Pulmonary artery endothelial cell (primary cell): ENCODE measurements around the gene PRODH2. TPM values are rescaled to one million over a fixed set of nuclear protein-coding genes. Genes with fewer than 3 reads are reported as not detected.

Experiments used
- DNase-seq: peaks from one replicate; pipeline ENCODE4 v3.0.0-alpha.2; 2011; ENCODE audit warnings: low read depth, low spot score
- total RNA-seq: library from RNA; depleted of rRNA; stranded (reverse); fragments of >200 nt; gene quantifications from 2 replicates; pipeline ENCODE4 v1.2.3, GENCODE V29; 2014

Gene PRODH2, protein sequence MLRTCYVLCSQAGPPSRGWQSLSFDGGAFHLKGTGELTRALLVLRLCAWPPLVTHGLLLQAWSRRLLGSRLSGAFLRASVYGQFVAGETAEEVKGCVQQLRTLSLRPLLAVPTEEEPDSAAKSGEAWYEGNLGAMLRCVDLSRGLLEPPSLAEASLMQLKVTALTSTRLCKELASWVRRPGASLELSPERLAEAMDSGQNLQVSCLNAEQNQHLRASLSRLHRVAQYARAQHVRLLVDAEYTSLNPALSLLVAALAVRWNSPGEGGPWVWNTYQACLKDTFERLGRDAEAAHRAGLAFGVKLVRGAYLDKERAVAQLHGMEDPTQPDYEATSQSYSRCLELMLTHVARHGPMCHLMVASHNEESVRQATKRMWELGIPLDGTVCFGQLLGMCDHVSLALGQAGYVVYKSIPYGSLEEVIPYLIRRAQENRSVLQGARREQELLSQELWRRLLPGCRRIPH
- not detected in 2 replicates for total RNA-seq

DNA sequence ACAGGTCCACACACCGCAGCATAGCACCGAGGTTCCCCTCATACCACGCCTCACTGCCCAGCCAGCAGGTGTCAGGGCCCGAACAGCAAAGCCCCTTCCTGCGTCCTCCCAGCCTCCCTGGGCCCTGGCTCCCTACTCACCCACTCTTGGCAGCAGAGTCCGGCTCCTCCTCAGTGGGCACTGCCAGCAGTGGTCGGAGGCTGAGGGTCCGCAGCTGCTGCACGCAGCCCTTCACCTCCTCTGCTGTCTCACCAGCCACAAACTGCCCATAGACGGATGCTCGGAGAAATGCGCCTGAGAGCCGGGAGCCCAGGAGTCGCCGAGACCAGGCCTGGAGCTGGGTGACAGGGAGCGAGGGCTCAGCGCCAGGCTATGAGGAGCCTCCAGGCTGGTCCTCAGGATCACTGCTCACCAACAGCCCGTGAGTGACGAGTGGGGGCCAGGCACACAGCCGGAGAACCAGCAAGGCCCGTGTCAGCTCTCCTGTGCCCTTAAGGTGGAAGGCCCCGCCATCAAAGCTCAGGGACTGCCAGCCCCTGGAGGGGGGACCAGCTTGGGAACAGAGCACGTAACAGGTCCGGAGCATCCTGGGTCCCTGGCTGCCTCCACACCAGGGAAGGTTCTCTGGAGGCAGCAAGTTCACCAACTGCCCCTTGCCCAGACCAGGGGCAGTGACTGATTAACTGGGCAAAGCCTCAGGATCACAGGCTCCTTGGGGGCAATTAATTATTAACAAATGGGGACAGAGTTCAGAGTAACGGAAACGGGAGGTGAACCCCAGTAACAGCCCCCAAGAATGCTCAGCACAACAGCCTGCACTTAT lies at the start of gene PRODH2:
PRODH2 (minus strand) TSS at position 626 of the 823 bp plus-strand sequence; CDS start at position 586, 40 bp downstream.
- DNase-seq = no peak

DNA sequence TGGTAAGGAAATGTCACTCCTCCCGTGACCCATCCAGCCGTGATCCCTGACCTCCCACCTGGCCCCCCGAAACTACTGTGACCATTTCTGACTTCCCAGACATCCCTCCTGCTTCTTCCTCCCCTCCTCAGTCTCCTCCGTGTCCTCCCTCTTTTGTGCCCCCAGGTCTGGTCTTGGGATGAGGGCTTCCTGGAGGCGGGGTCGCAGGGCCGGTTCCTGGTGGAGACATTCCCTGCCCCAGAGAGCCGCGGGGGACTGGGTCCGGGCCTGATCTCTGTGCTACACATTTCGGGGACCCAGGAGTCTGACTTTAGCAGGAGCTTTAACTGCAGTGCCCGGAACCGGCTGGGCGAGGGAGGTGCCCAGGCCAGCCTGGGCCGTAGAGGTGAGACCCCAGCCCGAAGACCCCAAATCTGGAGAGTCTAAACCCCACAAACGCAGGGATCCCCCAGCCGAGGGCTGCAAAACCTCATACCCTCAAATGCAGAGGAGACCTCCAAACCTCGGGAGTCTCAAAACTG lies 49.1 kb upstream of the PRODH2 start:
- no peak for DNase-seq

DNA sequence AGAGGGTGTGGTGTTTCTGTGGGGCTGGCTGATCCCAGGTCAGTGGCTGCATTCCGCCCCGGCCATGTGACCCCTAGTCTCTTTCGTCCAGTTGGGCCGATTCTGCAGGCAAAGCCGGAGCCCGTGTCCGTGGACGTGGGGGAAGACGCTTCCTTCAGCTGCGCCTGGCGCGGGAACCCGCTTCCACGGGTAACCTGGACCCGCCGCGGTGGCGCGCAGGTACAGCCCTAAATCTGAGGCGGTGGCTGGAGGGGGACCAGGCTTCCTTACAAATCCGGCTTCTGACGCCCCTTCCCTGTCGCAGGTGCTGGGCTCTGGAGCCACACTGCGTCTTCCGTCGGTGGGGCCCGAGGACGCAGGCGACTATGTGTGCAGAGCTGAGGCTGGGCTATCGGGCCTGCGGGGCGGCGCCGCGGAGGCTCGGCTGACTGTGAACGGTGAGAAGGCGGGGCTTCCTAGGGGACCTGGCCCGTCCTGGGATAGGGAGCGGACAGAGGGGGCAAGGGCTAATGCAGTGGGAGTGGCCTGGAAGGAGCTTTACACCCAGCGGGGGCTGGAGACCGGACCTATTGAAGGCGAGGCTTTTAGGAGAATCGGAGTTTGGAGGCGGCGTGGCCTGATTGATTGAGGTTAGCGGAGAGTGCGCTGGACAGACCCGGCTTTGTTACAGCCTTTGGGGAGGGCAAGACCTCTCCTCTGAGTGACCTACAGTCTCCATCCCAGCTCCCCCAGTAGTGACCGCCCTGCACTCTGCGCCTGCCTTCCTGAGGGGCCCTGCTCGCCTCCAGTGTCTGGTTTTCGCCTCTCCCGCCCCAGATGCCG lies 48.4 kb upstream of the PRODH2 start:
- no peak for DNase-seq

DNA sequence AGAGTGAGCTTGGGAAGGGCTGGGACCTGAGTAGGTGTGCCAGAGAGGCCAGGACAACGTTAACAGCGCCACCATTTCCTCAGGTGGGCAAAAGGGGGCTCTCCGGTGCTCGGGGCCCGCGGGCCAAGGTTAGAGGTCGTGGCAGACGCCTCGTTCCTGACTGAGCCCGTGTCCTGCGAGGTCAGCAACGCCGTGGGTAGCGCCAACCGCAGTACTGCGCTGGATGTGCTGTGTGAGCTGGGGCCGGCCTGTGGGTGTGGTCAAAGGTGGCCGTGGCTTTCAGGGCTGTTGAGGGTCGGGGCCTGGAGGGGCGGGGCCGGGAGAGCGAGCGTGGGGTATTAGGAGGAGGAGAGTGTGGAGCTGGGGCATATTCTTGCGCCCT lies 47.8 kb upstream of the PRODH2 start:
- DNase-seq = no peak

DNA sequence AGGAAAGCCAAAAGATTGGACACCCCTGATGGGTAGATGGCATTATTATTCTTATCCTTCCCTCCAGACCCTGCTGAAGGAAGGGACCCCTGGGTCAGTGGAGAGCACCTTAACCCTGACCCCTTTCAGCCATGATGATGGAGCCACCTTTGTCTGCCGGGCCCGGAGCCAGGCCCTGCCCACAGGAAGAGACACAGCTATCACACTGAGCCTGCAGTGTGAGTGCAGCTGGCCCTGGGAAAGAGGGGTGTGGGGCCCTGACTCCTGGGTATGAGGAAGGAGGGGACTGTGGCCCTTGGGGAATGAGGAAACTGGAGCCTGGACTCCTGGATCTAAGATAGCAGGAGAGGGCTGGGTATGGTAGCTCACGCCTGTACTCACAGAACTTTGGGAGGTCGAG lies 46.8 kb upstream of the PRODH2 start:
- no peak for DNase-seq

DNA sequence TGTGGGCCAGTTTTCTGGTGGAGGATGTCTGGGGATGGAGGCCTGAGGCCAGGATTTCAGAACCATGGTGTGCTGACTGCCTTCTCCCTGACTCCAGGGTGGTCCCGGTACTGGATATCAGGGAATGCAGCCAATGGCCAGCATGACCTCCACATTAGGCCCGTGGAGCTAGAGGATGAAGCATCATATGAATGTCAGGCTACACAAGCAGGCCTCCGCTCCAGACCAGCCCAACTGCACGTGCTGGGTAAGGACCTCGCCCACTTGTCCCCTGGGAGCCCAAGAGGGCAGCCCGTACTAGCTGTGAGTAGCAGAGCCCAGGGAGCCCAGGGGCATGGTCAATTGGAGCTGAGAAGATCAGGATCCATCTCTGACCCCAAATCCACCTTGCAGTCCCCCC lies 45.7 kb upstream of the PRODH2 start:
- DNase-seq = no peak

DNA sequence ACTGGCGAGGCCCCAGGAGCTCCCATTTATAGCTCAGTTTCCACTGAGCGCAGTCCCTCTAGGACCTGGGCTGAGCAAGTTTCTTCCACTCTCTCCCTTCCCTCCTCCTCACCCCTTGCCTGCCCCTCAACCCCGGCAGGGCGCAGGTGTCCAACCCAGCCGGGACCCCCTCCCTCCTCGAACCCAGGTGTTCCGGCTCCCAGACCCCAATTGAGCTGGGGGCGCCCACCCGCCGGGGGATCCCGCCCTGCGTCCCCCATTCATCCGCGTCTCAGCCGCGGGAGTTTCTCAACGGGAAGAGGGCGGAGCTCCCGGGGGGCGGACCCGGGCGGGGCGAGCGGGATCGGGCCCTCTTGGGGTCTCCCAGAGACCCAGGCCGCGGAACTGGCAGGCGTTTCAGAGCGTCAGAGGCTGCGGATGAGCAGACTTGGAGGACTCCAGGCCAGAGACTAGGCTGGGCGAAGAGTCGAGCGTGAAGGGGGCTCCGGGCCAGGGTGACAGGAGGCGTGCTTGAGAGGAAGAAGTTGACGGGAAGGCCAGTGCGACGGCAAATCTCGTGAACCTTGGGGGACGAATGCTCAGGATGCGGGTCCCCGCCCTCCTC lies 44.0 kb upstream of the PRODH2 start, which contains the start of gene KIRREL2:
KIRREL2 (plus strand) TSS at position 366 of the 604 bp plus-strand sequence; CDS start at position 575, 209 bp downstream.
- no peak for DNase-seq

DNA sequence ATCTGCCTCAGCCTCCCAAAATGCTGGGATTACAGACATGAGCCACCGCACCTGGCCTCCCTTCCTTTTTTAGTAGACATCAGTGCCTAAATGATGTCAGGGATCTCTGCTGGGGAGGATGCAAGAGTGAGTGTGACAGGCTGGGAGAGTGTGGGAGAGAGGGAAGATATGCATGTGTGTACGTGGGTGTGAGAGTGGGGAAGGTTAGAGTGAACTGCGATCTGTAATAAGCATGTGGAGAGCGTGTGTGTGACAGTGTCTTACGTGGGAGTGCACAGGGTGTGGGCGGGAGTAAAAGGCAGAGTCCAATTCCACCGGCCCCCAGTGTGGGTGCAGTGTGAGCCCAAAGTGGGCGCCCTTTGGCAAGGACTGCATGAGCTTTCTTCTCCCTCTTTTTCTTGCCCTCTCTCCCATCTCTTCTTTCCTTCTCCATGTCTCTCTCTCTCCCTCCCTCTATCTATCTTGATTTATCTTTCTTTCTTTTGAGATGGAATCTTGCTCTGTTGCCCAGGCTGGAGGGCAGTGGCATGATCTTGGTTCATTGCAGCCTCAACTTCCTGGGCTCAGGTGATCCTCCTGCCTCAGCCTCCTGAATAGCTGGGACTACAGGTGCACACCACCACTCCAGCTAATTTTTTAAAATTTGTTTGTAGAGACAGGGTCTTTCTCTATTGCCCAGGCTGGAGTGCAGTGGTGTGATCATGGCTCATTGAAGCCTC lies 40.6 kb upstream of the PRODH2 start:
- DNase-seq = no peak

DNA sequence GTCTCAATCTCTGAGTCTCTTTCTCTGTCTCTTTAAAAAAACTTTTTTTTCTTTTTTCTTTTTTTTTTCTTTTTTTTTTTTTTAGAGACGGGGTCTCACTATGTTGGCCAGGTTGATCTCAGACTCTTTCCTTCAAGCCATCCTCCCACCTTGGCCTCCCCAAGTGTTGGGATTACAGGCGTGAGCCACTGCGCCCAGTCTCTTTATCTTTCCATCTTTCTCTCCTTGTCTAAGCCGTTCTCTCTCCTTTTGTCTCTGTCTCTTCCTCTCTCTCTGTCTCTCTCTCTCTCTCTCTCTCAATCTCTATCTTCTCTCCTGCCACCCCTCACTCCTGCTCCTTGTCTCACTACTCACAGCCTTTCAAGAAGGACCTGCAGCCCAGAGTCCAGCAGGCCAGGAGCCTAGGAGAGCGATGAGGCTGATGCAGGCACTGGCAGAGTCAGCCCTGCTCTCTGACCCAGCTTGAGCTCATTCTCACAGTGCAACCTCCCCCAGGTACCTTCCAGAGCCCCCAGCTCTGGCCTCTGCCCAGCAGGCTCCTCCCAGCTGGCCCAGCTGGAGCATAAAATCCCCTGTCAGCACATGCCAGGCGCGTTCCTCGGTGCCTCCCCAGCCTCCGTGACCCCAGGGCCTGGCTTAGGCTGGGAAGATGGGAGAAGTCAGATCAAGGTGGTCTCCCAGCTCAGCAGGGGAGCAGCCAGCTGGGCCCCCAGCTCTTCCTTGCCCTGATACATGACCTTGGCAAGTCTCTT lies 39.6 kb upstream of the PRODH2 start, which contains the start of gene NPHS1:
NPHS1 (minus strand) TSS at position 476 of the 752 bp plus-strand sequence. CDS start 667 bp downstream, outside the sequence.
- no peak for DNase-seq

DNA sequence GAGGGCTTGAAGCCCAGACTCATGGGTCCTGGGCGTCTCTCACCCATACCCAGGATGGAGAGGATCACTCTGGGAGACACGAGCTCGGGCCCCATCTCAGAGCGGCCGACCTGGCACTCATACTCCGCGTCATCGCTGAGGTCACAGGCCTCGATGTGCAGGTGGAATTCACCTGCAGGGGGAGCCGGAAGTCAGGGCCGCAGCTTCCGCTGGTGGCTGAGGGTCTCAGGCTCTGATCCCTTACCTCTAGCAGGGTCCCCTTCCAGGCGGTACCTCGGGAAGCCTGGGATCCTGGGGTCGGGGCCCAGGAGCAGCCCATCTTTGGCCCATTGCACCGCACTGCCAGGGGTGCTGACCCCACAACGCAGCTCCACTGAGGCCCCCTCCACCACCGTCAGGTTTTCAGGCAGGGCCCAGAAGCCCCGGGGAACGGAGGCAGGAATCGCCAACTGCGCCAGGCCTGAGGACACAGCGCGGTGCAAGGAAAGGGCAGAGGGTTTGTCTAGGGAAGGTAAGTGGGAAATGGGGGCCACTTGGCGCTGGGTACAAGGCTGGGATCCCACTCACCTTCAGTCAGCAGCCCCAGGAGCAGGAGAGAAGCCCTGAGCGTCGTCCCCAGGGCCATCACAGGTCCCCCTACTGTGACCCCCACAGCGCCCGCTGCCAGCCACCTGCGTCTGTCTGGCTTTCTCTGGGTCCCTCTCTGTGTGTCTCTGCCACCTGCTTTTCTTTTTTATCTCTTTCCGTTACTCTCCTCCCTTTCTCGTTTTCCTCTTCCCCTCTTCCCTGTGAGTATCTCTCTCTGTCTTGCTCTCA lies 38.8 kb upstream of the PRODH2 start:
- DNase-seq = no peak

DNA sequence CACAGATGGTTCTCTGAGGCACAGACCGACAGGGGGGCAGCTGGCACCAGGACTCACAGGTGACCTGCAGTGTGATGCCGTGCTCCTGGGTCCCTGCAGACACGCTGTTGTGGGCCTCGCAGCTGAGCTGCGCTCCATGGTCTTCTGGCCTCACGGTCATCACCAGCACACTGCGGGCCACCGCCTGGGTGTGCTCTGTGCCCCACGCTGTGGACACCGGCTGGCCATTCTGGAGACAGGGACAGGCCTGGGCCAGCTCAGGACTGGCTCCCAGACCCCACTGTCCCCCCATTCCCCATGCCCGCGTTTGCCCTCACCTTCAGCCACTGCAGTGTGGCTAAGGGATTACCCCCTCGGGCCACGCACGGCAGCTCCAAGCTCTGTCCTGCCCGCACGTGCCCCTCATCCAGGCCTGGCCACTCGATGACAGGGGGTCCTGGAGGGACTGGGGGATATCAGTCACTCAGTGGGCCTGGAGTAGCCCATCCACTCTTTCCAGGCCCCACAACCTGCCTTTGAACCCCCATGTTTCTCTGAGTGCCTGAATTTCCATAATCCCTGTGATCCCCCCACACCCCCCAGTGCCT lies 36.4 kb upstream of the PRODH2 start:
- DNase-seq = no peak

DNA sequence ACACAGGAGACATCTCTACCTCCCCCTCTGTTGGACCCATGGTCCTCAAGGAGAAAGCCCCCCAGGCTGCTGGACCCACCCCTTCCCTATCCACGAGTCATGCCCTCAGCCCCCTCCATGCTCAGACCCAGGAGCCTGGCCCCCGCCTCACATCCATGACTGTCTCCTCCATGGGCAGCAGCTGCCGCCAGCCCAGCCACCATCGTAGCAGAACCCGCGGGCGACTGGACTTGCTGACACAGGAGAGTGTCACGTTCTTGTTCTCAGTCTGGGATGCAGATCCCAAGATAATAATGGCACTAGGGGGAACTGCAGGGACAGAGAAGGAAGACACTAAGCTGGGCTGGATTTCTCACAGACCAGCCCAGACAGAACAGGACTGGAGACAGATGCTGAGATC lies 35.8 kb upstream of the PRODH2 start:
- DNase-seq = no peak

DNA sequence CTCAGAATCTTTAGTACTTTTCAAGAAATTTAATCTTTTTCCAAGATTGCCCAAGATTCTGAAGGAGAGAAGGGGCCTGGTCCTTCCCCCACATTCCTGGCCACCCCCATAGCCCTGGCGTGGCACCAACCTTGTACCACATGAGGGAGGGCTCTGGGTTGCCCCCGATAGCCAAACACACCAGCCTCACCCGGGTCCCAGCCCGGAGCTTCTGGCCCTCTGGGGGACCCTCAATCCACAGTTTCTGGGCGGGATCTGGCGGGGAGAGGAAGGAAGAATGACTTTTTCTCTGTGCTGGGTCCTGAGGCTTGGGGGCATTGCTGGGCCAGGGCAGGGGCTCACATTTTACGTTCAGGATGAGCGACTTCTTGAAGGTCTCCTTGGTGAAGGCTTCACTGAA lies 35.3 kb upstream of the PRODH2 start:
- no peak for DNase-seq

DNA sequence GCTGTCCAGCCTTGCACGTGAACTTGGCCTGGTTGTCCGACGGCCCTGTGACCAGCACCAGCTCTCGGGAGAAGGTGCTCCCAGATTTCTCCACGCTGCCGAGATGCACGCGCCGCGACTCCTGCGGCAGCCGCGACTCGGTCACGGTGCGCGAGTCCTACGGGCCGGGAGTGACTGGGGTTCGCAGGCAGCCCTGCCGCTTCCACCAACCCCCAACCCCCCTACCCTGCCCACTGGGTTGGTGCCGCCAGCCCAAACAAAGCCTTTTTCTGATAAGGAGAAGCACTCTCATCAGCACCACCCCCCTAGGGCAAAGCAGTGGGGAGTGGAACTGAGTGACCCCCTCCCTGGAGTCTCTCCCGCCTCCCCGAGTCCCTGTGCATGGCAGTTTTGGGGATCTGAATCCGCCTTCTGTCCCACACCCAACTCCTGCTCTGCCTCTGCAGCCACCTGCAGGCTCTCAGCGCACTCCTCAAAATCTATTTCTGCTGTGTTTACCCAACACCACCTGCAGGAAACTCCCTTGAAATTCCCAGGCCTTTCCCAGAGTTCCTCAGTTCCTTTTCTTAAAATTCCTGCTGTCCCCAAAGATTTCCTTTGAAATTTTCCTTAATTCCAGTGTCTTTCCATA lies 33.5 kb upstream of the PRODH2 start:
- DNase-seq = no peak

DNA sequence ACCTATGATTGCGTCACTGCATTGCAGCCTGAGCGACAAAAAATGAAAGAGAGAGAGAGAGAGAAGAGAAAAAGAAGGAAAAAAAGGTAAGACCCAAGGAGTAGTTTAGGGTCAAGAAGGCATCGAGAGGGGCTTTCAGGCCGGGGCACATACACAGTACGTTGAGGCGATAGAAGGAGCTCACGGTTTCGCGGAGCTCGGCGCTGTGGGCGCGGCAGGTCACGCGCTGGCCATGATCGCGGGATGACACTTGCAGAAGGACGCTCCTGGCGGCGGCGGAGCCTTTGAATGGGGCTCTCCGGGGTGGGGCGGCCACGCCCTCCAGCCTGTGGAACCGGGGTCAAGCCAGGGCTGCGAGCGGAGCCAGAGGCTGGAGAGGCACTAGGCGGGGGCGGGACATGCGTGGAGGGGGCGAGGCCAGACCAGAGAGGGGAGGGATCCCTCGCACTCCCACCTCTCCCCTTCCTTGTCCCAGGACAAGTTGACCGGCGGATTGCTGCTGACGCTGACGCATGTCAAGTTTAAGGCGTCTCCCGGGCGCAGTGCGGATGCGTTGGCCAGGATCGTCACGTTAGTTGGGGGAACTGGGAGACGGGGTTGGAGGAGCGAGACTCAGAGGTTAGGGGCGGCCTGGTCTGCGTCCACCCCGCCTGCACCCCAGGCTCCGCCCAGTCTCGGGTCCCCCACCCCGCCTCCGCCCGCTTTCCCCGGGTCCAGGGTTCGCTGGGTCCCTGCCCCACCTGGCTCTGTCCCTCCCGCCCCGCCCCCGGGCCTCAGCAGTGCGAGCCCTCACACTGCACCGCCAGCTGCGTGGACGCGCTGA lies 32.8 kb upstream of the PRODH2 start:
- DNase-seq = no peak

DNA sequence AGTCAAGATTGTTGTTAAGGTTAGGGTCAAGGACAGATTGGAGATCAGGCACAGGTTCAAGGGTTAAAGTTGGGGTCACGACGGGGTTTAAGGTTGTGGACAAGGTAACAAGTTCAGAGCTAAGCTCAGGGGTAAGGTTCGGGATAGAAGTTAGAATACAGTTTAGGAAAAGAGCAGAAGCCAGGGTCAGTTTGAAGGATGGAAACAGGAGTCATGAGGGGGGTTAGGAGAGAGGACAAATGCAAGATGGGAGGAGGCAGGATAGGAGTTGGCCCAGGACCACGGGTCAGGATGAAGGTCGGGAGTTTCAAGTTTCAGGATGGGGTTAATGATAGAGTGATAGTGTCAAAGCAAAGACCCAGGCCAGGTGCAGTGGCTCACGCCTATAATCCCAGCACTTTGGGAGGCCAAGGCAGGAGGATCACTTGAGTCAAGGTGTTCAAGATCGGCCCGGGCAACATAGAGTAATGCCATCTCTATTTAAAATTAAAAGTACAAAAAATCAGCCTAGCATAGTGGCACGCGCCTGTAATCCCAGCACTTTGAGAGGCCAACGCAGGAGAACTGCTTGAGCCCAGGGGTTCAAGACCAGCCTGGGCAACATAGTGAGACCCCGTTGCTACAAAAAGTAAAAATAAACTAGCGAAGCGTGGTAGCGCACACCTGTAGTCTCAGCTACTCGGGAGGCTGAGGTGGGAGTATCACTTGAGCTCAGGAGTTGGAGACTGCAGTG lies 32.0 kb upstream of the PRODH2 start:
- no peak for DNase-seq
